ENCODE data around the gene TRMT10A.

TRMT10A gene

GRCh38 chr4:99563310-99564186 lies at the start of gene TRMT10A:
Gene TRMT10A, minus strand, starts transcription at chr4:99564039. Its CDS starts 4,701 bp downstream, at chr4:99559338.
- TF ChIP-seq POLR2A (IDR thresholded peaks at IDR 0.05; ENCODE audit: low read depth, low read length), result peak; percentile 41; the same call in 1 of the 2 replicates
- DNase-seq (ENCODE audit: insufficient read length, low spot score) (peak; percentile 57), FAIRE-seq (peak; percentile 79)

- DNase-seq (ENCODE audit: insufficient read length, low spot score) (no peak), FAIRE-seq (no peak)
- no peak for TF ChIP-seq POLR2A (IDR thresholded peaks at IDR 0.05; ENCODE audit: low read depth, low read length)
Observed at GRCh38 chr4:99612704-99613103, 48.9 kb upstream of the TRMT10A start.

- DNase-seq (ENCODE audit: insufficient read length, low spot score) (no peak), FAIRE-seq (no peak)
- no peak for TF ChIP-seq POLR2A (IDR thresholded peaks at IDR 0.05; ENCODE audit: low read depth, low read length)
Observed at GRCh38 chr4:99612281-99612680, 48.4 kb upstream of the TRMT10A start.

- TF ChIP-seq POLR2A (IDR thresholded peaks at IDR 0.05; ENCODE audit: low read depth, low read length), result no peak
- DNase-seq (ENCODE audit: insufficient read length, low spot score) (no peak), FAIRE-seq (no peak)
Observed at GRCh38 chr4:99610605-99611175, 46.9 kb upstream of the TRMT10A start.

GRCh38 chr4:99608417-99608816 lies 44.6 kb upstream of the TRMT10A start:
- DNase-seq (ENCODE audit: insufficient read length, low spot score) (no peak), FAIRE-seq (no peak)
- TF ChIP-seq POLR2A (IDR thresholded peaks at IDR 0.05; ENCODE audit: low read depth, low read length), result no peak

- DNase-seq (ENCODE audit: insufficient read length, low spot score) (no peak), FAIRE-seq (no peak)
- no peak for TF ChIP-seq POLR2A (IDR thresholded peaks at IDR 0.05; ENCODE audit: low read depth, low read length)
Observed at GRCh38 chr4:99606716-99607115, 42.9 kb upstream of the TRMT10A start.

GRCh38 chr4:99594818-99595217 lies 31.0 kb upstream of the TRMT10A start:
- no peak for TF ChIP-seq POLR2A (IDR thresholded peaks at IDR 0.05; ENCODE audit: low read depth, low read length)
- FAIRE-seq (no peak), DNase-seq (ENCODE audit: insufficient read length, low spot score) (no peak)

- DNase-seq (ENCODE audit: insufficient read length, low spot score) (no peak), FAIRE-seq (no peak)
- no peak for TF ChIP-seq POLR2A (IDR thresholded peaks at IDR 0.05; ENCODE audit: low read depth, low read length)
Observed at GRCh38 chr4:99593781-99594641, 30.2 kb upstream of the TRMT10A start.

GRCh38 chr4:99591757-99592156 lies 27.9 kb upstream of the TRMT10A start:
- FAIRE-seq (no peak), DNase-seq (ENCODE audit: insufficient read length, low spot score) (no peak)
- no peak for TF ChIP-seq POLR2A (IDR thresholded peaks at IDR 0.05; ENCODE audit: low read depth, low read length)

- no peak for DNase-seq (ENCODE audit: insufficient read length, low spot score)
- TF ChIP-seq POLR2A (IDR thresholded peaks at IDR 0.05; ENCODE audit: low read depth, low read length), result no peak
- no peak for FAIRE-seq
Observed at GRCh38 chr4:99587803-99588202, 24.0 kb upstream of the TRMT10A start.

- FAIRE-seq (no peak), DNase-seq (ENCODE audit: insufficient read length, low spot score) (no peak)
- TF ChIP-seq POLR2A (IDR thresholded peaks at IDR 0.05; ENCODE audit: low read depth, low read length), result no peak
Observed at GRCh38 chr4:99587309-99587708, 23.5 kb upstream of the TRMT10A start.

GRCh38 chr4:99586797-99587196 lies 23.0 kb upstream of the TRMT10A start:
- no peak for TF ChIP-seq POLR2A (IDR thresholded peaks at IDR 0.05; ENCODE audit: low read depth, low read length)
- no peak for FAIRE-seq
- DNase-seq (ENCODE audit: insufficient read length, low spot score), result no peak

GRCh38 chr4:99586322-99586721 lies 22.5 kb upstream of the TRMT10A start:
- no peak for FAIRE-seq

GRCh38 chr4:99585516-99585915 lies 21.7 kb upstream of the TRMT10A start:
- no peak for DNase-seq (ENCODE audit: insufficient read length, low spot score)

More at GRCh38 chr4:99586322-99586721, 22.5 kb upstream of the TRMT10A start:
- DNase-seq (ENCODE audit: insufficient read length, low spot score), result no peak
- TF ChIP-seq POLR2A (IDR thresholded peaks at IDR 0.05; ENCODE audit: low read depth, low read length), result no peak

More at GRCh38 chr4:99585516-99585915, 21.7 kb upstream of the TRMT10A start:
- TF ChIP-seq POLR2A (IDR thresholded peaks at IDR 0.05; ENCODE audit: low read depth, low read length), result no peak
- FAIRE-seq, result no peak
